Naive B cell (primary cell): ENCODE measurements around the gene NCKAP5. TPM values are rescaled to one million over a fixed set of nuclear protein-coding genes. Genes with fewer than 3 reads are reported as not detected.

Experiments used
- ATAC-seq, 2 donors: fragments of 150-1000 bp; cut with Tn5 transposase; 2 replicates each; pipeline ENCODE4 v1.10.0; 2021; ENCODE audit warnings: low read depth in 2 of 2, mild to moderate bottlenecking in 2 of 2, moderate library complexity in 2 of 2
- DNase-seq: peaks from one replicate; pipeline ENCODE4 v3.0.0; 2022
- H3K27ac Mint-ChIP-seq, 6 donors: one replicate each; pipeline ENCODE4 v1.8.0; 2020 to 2022; ENCODE audit warnings: mild to moderate bottlenecking in 6 of 6, mixed read lengths in 6 of 6, moderate library complexity in 5 of 6, inconsistent platforms in 2 of 6
- H3K27me3 Mint-ChIP-seq, 3 donors: one replicate each; pipeline ENCODE4 v1.8.0; 2021 to 2022; ENCODE audit warnings: mixed read lengths in 3 of 3, mild to moderate bottlenecking in 1 of 3
- H3K36me3 Mint-ChIP-seq, 2 donors: one replicate each; pipeline ENCODE4 v1.8.0; 2020 to 2022; ENCODE audit warnings: mixed read lengths in 2 of 2, inconsistent platforms in 1 of 2, mild to moderate bottlenecking in 1 of 2
- H3K4me1 Mint-ChIP-seq, 3 donors: one replicate each; pipeline ENCODE4 v1.8.0; 2020 to 2022; ENCODE audit warnings: mixed read lengths in 3 of 3, inconsistent platforms in 1 of 3, mild to moderate bottlenecking in 1 of 3, moderate library complexity in 1 of 3
- H3K4me3 Mint-ChIP-seq, 8 donors: one replicate each; pipeline ENCODE4 v1.8.0; 2020 to 2022; ENCODE audit warnings: mild to moderate bottlenecking in 8 of 8, mixed read lengths in 8 of 8, moderate library complexity in 8 of 8, inconsistent platforms in 2 of 8
- H3K9me3 Mint-ChIP-seq, 7 donors: one replicate each; pipeline ENCODE4 v1.8.0; 2020 to 2022; ENCODE audit warnings: mixed read lengths in 7 of 7, mild to moderate bottlenecking in 5 of 7, inconsistent platforms in 2 of 7, moderate library complexity in 1 of 7
- polyA plus RNA-seq, 6 donors: library from polyadenylated mRNA; unstranded; fragments of 300-500 nt; fragmentation: Illumina TruSeq; gene quantifications; one replicate each; pipeline ENCODE4 v1.2.3, GENCODE V29; 2021; ENCODE audit warnings: low read depth in 6 of 6

NCKAP5 gene
- under 1 TPM in 2 of 6 donors, not detected in 4; 0.10 to 0.21 TPM for polyA plus RNA-seq

DNA sequence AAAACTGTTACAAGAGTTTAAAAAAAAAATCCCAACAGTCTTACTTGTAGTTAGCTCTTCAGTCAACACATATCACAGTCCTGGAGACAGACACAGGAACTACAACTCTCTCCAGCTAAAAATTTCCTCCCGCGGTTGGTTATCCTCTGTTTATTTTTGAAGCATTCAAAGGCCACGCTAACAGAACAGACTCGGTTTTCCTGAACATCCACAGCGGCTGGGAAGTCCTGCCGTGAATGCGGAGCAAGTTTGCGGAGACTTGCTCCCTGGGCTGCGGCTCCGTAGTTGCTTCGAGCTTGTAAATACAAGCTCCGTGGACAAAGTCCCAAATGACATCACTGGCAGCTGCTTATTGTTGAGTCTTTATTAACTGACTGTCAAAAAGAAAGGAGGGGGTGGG lies at the start of gene NCKAP5:
NCKAP5 (minus strand) TSS at position 292 of the 400 bp plus-strand sequence. CDS start 50,937 bp downstream, outside the sequence.
- DNase-seq (no peak), ATAC-seq (no peak)
- Mint-ChIP-seq H3K27ac (no peak within 1 kb of the TSS), H3K27me3 (peaks cover 26 to 46% (median 43%) of the 10 kb centered on the region in 3 donors), H3K36me3 (no peaks in the 10 kb centered on the region), H3K9me3 (peaks cover 0 to 1% (median 0%) of the 10 kb centered on the region in 7 donors), H3K4me1 (no peaks in the 10 kb centered on the region), H3K4me3 (no peak within 1 kb of the TSS)

DNA sequence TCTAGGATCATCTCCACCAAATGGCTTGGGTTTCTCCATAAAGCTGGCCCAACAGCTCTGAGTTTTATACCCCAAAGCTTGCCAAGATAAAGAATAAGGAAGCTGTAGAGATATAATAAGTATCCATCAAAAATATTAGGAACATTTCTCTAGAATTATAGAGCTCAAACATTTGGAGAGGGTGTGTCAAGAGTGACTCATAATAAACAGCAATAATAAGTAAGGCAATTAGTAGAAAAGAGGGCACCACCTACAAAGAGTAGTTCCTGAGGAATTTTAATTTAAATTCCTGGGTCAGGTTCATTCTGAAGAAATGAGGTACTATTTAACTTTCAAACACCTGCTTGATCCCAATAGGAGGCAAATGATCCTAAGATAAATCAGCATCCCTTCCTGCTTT lies 41.4 kb upstream of the NCKAP5 start:
- no peak overlapping the region for H3K4me3 Mint-ChIP-seq
- ATAC-seq = no peak
- H3K27ac Mint-ChIP-seq = no peak overlapping the region

DNA sequence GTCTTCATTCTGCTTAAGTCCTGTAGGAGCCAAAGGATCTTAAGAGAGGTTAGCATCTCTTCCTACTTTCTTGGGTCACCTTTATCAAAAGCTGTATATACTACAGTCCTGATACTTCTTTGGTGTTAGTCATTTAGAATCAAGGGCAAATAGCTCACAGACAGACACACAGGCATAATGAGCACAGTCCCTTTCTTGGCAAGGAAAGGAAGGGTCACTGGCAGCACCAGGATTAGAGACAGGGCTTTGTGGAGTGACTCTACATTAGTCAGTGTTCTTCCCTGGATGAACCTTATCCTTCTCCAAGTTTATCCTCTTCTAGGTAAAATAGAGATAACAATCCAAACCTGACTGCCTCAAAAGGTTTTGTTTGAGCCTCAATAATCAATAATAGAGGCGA lies 40.0 kb upstream of the NCKAP5 start:
- Mint-ChIP-seq H3K27ac (no peak overlapping the region), H3K9me3 (peaks cover 0 to 7% (median 0%) of the 10 kb centered on the region in 7 donors), H3K27me3 (peaks cover 0 to 9% (median 8%) of the 10 kb centered on the region in 3 donors), H3K4me3 (no peak overlapping the region), H3K4me1 (no peaks in the 10 kb centered on the region), H3K36me3 (no peaks in the 10 kb centered on the region)
- ATAC-seq = no peak
- DNase-seq = no peak

More for the DNA sequence above, 41.4 kb upstream of the NCKAP5 start:
- Mint-ChIP-seq H3K4me1 (no peaks in the 10 kb centered on the region), H3K9me3 (peaks cover 3 to 8% (median 6%) of the 10 kb centered on the region in 7 donors), H3K36me3 (peaks cover 0 to 7% of the 10 kb centered on the region in 2 donors), H3K27me3 (peaks cover 0 to 9% (median 7%) of the 10 kb centered on the region in 3 donors)
- DNase-seq = no peak

DNA sequence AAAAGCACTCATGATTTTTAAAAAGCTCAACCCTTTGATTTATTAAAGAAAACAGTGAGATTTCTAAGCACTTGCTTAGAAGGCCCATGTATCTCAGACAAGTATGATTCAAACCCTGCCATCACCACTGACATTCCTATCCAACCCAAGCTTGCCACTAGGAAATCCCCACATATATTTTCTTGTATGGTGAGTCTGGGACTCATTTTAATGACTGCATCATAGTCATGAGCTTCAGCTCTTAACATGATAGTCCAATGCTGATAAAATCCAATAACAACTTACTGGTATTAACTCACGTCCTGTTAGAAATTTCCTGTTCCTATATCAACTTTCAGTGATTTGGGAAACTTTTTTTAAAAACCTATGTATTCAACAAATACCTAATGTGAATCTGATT lies 39.4 kb upstream of the NCKAP5 start:
- ATAC-seq = no peak
- Mint-ChIP-seq H3K36me3 (no peaks in the 10 kb centered on the region), H3K27me3 (peaks cover 0 to 9% (median 8%) of the 10 kb centered on the region in 3 donors), H3K4me1 (no peaks in the 10 kb centered on the region), H3K27ac (no peak overlapping the region), H3K9me3 (peaks cover 0 to 7% (median 0%) of the 10 kb centered on the region in 7 donors), H3K4me3 (no peak overlapping the region)
- DNase-seq = no peak

DNA sequence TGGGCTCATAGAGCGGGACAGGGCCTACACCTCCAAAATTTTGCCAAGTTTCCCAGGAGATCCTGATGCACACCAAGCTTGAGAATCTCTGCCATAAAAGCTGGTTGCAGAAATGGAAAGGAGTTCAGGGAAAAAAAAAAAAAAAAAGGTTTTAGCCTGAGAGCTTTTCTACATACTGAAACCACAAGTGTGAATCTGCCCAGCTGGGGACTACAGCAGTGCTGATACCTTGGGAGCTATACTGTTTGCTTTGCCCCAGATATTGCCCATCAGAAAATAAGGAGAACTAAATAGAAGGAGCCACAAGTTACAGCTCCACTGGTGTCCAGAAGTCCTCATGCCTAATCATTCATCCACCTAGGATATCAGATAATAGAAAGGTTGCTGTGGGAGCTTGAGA lies 38.4 kb upstream of the NCKAP5 start:
- Mint-ChIP-seq H3K27ac (no peak overlapping the region), H3K4me1 (no peaks in the 10 kb centered on the region), H3K9me3 (peaks cover 0 to 7% (median 0%) of the 10 kb centered on the region in 7 donors), H3K4me3 (no peak overlapping the region), H3K27me3 (peaks cover 0 to 8% (median 5%) of the 10 kb centered on the region in 3 donors), H3K36me3 (no peaks in the 10 kb centered on the region)
- ATAC-seq (no peak), DNase-seq (no peak)

DNA sequence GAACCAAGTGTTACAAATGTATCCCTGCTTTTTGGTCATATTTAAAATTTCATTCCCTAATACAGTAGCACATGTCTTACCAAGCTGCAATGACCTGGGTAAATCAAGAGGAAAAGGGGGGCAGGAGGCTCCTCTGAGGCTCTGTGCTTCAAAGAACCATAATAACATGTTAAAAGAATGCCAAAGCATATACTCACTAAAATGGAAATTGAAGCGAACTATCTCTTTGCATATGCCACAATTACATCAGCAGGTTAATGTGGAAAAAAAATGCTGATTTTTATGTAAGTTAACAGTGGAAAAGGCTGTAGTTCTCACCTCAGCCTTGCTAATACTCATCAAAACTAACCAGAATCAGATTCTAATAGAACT lies 37.5 kb upstream of the NCKAP5 start:
- peaks cover 0 to 8% (median 0%) of the 10 kb centered on the region in 3 donors for H3K27me3 Mint-ChIP-seq
- no peak overlapping the region for H3K4me3 Mint-ChIP-seq
- H3K36me3 Mint-ChIP-seq = no peaks in the 10 kb centered on the region
- H3K4me1 Mint-ChIP-seq = no peaks in the 10 kb centered on the region
- no peak for ATAC-seq
- no peak for DNase-seq
- peaks cover 0 to 5% (median 0%) of the 10 kb centered on the region in 7 donors for H3K9me3 Mint-ChIP-seq
- no peak overlapping the region for H3K27ac Mint-ChIP-seq

DNA sequence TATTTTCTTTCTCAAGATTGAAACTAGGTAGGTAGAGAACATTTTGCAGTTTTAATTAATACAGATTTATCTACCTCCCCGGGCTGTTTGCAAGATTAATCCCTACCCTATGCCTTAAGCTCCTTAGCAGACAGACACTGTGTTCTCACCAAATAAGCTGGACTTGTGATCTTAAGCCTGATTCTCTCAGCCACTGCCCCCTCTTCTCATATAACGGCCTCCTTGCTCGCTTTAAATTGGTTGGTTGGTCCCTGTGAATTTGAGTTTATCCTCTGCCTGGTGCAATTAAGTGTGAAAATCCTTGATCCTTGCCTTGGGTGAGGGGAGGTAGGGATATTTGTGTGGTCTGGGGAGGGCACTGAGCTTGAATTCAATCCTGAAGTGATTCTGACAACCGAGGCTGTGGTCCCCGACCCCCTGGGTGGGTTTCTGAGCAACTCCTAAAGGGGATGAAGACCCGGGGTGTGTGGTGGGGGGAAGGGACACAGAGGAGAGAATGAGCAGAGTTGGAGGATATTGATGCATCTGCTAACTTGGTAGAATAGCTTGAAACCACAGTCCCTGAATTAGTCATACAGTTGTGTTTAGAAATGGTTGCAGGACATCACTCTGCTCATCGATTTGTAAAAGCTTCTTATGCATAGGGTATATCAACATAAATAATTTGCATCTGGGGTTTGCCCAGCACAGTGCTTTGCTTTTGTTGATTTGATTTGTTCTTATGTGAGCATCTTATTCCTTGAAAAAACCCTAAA lies 36.9 kb upstream of the NCKAP5 start:
- H3K27me3 Mint-ChIP-seq = peaks cover 0 to 8% (median 0%) of the 10 kb centered on the region in 3 donors
- no peak overlapping the region for H3K4me3 Mint-ChIP-seq
- no peak for DNase-seq

DNA sequence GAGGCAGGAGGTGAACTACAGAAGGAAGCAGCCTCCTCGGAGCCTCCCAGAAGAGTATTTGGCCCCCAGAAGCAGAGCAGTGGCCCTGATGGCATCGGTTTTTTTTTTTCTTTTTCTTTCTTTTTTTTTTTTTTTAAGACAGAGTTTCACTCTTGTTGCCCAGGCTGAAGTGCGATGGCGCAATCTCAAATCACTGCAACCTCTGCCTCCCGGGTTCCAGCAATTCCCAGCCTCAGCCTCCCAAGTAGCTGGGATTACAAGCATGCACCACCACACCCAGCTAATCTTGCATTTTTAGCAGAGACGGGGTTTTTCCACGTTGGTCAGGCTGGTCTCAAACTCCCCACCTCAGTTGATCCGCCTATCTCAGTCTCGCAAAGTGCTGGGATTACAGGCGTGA lies 34.8 kb upstream of the NCKAP5 start:
- no peak overlapping the region for H3K27ac Mint-ChIP-seq
- no peak overlapping the region for H3K4me3 Mint-ChIP-seq
- no peak for DNase-seq
- peaks cover 0 to 9% (median 0%) of the 10 kb centered on the region in 7 donors for H3K9me3 Mint-ChIP-seq
- peaks cover 0 to 8% (median 6%) of the 10 kb centered on the region in 3 donors for H3K27me3 Mint-ChIP-seq
- no peaks in the 10 kb centered on the region for H3K36me3 Mint-ChIP-seq
- no peaks in the 10 kb centered on the region for H3K4me1 Mint-ChIP-seq
- no peak for ATAC-seq

More for the DNA sequence above, 36.9 kb upstream of the NCKAP5 start:
- Mint-ChIP-seq H3K27ac (peak overlapping the region in 1 of 6 donors; percentile 50), H3K4me1 (no peaks in the 10 kb centered on the region), H3K36me3 (no peaks in the 10 kb centered on the region), H3K9me3 (peaks cover 0 to 5% (median 0%) of the 10 kb centered on the region in 7 donors)
- ATAC-seq = no peak

DNA sequence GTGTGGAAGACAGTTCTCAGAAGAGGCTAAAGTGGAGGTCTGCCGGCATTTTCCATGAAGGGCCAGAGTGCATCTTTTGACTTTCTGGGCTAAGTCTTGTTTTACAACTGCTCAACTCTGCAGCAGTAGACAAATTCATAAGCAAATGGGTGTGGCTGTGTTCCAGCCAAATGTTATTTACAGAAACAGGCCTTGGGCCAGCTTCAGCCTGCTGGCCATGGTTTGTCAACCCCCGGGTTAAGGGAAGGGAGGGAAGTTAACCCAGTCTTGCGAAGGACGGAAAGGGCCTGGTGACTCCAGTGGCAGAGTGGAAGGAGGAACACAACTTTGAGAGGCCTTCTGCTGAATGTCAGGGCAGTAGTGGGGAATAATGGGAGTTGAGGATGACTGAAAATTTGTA lies 34.3 kb upstream of the NCKAP5 start:
- no peaks in the 10 kb centered on the region for H3K4me1 Mint-ChIP-seq
- ATAC-seq (no peak), DNase-seq (no peak)
- no peak overlapping the region for H3K27ac Mint-ChIP-seq
- no peak overlapping the region for H3K4me3 Mint-ChIP-seq
- H3K27me3 Mint-ChIP-seq = peaks cover 0 to 8% (median 6%) of the 10 kb centered on the region in 3 donors
- peaks cover 0 to 9% (median 0%) of the 10 kb centered on the region in 7 donors for H3K9me3 Mint-ChIP-seq
- no peaks in the 10 kb centered on the region for H3K36me3 Mint-ChIP-seq

DNA sequence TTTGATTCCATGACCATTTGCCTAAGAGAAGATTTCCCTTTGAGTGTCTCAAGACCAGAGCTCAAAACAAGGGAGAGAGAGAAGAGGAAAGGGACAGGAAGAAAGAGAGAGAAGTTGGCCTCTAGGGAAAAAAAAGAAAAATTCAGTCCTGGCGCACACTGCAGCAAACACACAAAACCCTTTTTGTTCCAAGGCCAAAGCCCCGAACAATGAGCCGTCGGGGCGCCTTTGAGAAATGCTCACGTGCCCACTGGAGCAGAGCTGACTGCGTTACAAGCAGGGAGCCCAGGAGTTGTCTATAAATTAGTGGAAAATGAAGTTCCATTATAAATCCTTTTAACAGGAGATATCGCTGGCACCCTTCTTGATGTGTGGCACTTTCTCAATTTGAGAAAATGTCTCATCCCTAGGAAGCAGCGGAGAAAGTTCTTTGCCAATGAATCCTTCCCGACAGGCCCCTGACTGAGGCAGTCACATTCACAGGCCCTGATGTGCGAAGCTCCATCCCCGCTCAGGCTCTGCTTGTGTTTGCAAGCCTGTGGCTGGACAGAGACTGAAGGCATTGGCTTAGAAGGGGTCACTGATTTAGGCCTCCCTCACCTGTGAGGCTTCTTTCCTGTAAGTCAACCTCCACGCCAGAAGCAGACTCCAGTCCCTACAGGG lies 32.1 kb upstream of the NCKAP5 start:
- Mint-ChIP-seq H3K4me1 (no peaks in the 10 kb centered on the region), H3K27ac (no peak overlapping the region), H3K27me3 (peaks cover 4 to 14% (median 8%) of the 10 kb centered on the region in 3 donors)

DNA sequence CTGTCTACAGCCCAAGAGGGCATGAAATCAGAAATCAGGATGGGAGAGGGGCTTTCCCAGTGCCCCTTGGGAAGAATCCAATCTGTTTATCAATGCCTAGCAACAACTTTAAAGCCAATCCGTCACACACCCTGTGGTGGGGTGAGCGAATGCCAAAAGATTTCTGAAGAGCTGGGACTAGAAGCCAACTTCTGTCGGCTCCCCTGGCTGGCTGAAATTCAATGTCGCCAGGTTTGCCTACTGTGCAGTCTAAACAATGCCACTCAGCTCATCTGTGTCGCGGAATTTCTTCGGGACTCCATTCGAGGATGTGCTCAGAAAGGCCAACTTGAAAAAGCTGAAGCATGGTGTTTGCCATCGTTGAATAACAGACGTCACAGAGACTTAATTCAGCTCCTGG lies 31.5 kb upstream of the NCKAP5 start:
- no peak overlapping the region for H3K4me3 Mint-ChIP-seq
- no peaks in the 10 kb centered on the region for H3K36me3 Mint-ChIP-seq
- H3K4me1 Mint-ChIP-seq = no peaks in the 10 kb centered on the region
- H3K27ac Mint-ChIP-seq = no peak overlapping the region
- ATAC-seq = no peak
- peaks cover 4 to 20% (median 4%) of the 10 kb centered on the region in 3 donors for H3K27me3 Mint-ChIP-seq
- DNase-seq = no peak
- peaks cover 0 to 9% (median 0%) of the 10 kb centered on the region in 7 donors for H3K9me3 Mint-ChIP-seq

More for the DNA sequence above, 32.1 kb upstream of the NCKAP5 start:
- DNase-seq = no peak
- Mint-ChIP-seq H3K4me3 (no peak overlapping the region), H3K36me3 (no peaks in the 10 kb centered on the region), H3K9me3 (peaks cover 0 to 9% (median 0%) of the 10 kb centered on the region in 7 donors)
- no peak for ATAC-seq

DNA sequence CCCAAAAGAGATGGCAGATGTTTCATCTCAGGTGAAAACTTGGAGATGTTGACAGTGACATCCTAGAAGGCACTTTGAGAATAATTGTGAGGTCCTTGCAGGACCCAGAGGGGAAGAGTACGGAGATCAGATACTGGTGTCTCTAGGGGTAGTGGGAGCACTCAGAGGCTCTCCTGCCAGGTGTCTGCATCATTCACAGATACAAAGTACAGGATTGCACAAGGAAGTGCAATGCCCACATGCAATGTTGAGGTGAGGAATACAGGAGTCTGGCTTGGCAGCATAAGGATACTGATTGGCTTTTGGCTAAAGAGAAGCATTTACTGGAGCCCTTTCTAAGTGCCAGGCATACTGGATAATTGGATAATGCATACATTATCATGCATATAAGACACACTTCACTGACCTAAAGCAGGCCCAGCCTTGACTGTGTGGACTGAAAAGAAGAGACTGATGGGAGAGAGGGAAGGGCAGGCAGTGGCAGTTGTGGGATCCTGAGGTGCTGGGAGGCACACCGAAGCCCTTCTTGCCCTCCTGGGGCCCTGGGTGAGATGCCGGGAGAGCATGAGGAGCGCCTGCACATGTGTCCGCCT lies 31.0 kb upstream of the NCKAP5 start:
- ATAC-seq (no peak), DNase-seq (no peak)
- Mint-ChIP-seq H3K27me3 (peaks cover 5 to 25% (median 7%) of the 10 kb centered on the region in 3 donors), H3K4me1 (no peaks in the 10 kb centered on the region), H3K9me3 (peaks cover 0 to 10% (median 0%) of the 10 kb centered on the region in 7 donors), H3K4me3 (no peak overlapping the region), H3K36me3 (no peaks in the 10 kb centered on the region), H3K27ac (no peak overlapping the region)

DNA sequence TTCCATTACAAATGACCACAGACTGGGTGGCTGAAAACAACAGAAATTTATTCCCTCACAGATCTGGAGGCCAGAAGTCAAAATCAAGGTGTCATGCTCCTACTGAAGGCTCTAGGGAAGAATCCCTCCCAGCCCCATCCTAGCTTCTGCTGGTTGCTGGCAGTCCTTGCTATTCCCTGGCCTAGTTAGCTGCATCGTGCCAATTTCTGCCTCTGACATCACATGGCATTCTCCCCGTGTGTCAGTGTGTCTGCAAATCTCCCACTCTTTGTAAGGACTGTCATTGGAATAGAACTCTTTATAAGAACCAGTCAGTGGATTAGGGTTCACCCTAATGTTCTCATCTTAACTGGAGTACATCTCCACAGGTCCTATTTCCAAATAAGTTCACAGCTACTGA lies 30.5 kb upstream of the NCKAP5 start:
- peaks cover 0 to 13% (median 0%) of the 10 kb centered on the region in 7 donors for H3K9me3 Mint-ChIP-seq
- no peak for ATAC-seq
- H3K4me1 Mint-ChIP-seq = no peaks in the 10 kb centered on the region
- H3K36me3 Mint-ChIP-seq = no peaks in the 10 kb centered on the region
- peak overlapping the region in 1 of 8 donors; percentile 70 for H3K4me3 Mint-ChIP-seq
- peaks cover 10 to 30% (median 12%) of the 10 kb centered on the region in 3 donors for H3K27me3 Mint-ChIP-seq
- H3K27ac Mint-ChIP-seq = no peak overlapping the region
- no peak for DNase-seq
